IPS-18a (cell line): Measurements from ENCODE around the gene DUSP1.

ENCODE experiments used
- H3K27ac ChIP-seq: one replicate; pipeline ENCODE4 v1.5.1; 2013; ENCODE audit warnings: low read length
- H3K27me3 ChIP-seq: one replicate; pipeline ENCODE4 v1.6.1; 2013; ENCODE audit warnings: mild to moderate bottlenecking, low read length; ENCODE audit not compliant: control insufficient read depth, insufficient read depth
- H3K36me3 ChIP-seq: one replicate; pipeline ENCODE4 v1.6.1; 2013; ENCODE audit warnings: low read depth, low read length; ENCODE audit not compliant: control insufficient read depth
- H3K4me1 ChIP-seq: one replicate; pipeline ENCODE4 v1.6.1; 2013; ENCODE audit warnings: low read depth, low read length; ENCODE audit not compliant: control insufficient read depth
- H3K4me3 ChIP-seq: one replicate; pipeline ENCODE4 v1.5.1; 2013; ENCODE audit warnings: low read length
- H3K9ac ChIP-seq: one replicate; pipeline ENCODE4 v1.6.1; 2013; ENCODE audit warnings: mild to moderate bottlenecking, low read length, moderate library complexity
- H3K9me3 ChIP-seq: one replicate; pipeline ENCODE4 v1.6.1; 2013; ENCODE audit warnings: low read depth, low read length; ENCODE audit not compliant: control insufficient read depth

Gene DUSP1

DNA sequence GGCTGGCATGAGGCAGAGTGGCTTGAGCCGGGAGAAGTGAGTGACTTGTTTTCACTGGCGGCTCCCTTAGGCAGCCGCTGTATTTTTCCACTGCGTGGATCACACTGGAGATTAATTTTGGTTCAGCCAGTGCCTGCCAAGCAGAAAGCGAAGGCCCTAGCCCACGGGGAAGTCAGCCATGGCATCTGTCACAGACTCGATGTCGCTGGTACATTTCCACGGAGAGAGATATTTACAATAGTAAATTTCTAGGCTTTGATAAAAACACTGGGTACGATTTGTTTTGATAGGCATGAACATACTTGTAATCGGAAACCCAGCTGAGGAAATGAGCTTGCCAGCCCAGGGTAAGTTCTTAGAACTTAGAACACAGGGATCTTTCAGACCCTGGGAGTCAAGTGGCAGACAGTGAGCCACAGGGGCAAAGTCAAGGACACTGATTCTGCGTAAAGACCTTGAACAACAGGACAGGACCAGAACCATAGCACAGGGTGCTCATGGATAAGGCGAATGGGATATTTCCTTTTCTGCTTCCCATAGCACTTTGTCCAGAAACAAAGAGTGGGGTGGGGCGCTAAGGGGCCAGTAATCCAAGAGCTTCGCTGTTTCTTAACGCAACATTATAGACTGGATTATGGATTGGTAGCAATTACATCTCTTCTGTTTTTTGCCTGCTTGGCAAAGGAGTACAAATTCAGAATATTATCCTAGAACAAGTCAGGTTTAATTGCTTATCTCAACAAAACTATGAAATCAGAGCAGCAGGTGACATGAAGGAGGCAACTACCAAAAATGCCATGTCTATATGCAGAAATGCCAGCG lies 4.5 kb downstream of the DUSP1 start:
- Histone ChIP-seq H3K9ac (peak overlapping the region; percentile 90), H3K36me3 (peaks cover 21% of the 10 kb centered on the region), H3K9me3 (no peaks in the 10 kb centered on the region), H3K27ac (peak overlapping the region; percentile 88), H3K27me3 (peaks cover 12% of the 10 kb centered on the region), H3K4me3 (no peak overlapping the region), H3K4me1 (peaks cover 18% of the 10 kb centered on the region)

- peak overlapping the region; percentile 78 for H3K4me3 ChIP-seq
- peaks cover 21% of the 10 kb centered on the region for H3K36me3 ChIP-seq
- peak overlapping the region; percentile 90 for H3K9ac ChIP-seq
- H3K27ac ChIP-seq, result peak overlapping the region; percentile 88
- H3K4me1 ChIP-seq, result peaks cover 17% of the 10 kb centered on the region
- no peaks in the 10 kb centered on the region for H3K9me3 ChIP-seq
- peaks cover 12% of the 10 kb centered on the region for H3K27me3 ChIP-seq
Observed at GRCh38 chr5:172765766-172766286, 5.2 kb downstream of the DUSP1 start.

DNA sequence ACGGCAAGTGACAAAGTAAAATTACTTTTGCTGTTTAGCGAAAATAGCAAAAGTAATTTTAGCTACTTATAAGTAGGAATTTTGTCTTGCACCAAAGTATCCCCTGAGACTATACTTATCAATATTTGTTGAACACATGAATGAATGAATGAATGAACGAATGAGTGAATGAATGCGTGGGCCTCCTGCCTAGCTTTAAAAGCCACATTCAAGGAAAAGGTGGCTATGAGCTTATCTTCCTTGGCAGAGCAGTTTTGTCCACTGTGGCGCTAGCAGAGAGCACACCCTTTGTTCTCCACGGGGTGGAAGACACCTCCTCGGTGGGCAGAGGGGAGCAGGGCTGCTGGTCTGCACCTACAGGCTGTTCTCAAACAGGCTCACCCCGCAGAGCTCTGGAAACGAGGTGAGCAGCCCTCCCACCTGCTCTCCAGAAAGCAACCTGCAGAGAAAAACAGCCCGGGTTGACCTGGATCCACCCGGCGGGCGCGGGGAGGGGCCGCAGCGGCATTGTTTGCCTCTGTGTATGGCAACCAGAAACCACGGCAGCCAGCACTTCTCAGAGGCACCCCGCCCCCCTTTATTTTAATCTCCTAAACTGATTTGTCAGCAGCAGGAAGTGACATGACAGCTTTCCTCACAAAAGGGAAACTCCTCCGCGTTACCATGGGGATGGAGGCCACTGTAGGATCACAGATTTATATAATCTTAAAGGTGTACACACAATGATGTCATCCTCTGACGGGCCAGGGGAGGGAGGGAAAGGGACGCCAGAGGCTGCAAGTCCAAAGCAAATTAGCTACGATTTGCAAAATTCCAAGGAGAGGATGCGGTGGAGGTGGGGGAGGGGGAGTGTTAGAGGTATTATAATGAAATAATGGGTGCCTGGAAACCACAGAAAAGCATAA lies 5.9 kb downstream of the DUSP1 start:
- H3K27ac ChIP-seq, result peak overlapping the region; percentile 88
- peaks cover 17% of the 10 kb centered on the region for H3K4me1 ChIP-seq
- peak overlapping the region; percentile 78 for H3K4me3 ChIP-seq
- H3K9ac ChIP-seq, result peak overlapping the region; percentile 90
- peaks cover 21% of the 10 kb centered on the region for H3K36me3 ChIP-seq
- H3K27me3 ChIP-seq, result peaks cover 9% of the 10 kb centered on the region
- no peaks in the 10 kb centered on the region for H3K9me3 ChIP-seq

- Histone ChIP-seq H3K9ac (no peak overlapping the region), H3K9me3 (no peaks in the 10 kb centered on the region), H3K36me3 (peaks cover 7% of the 10 kb centered on the region), H3K4me1 (peaks cover 10% of the 10 kb centered on the region), H3K27me3 (peaks cover 5% of the 10 kb centered on the region), H3K27ac (no peak overlapping the region), H3K4me3 (no peak overlapping the region)
Observed at GRCh38 chr5:172763120-172763464, 7.9 kb downstream of the DUSP1 start.

- peaks cover 5% of the 10 kb centered on the region for H3K27me3 ChIP-seq
- H3K9me3 ChIP-seq, result no peaks in the 10 kb centered on the region
- H3K36me3 ChIP-seq, result peaks cover 1% of the 10 kb centered on the region
- no peak overlapping the region for H3K27ac ChIP-seq
- no peak overlapping the region for H3K9ac ChIP-seq
- peaks cover 10% of the 10 kb centered on the region for H3K4me1 ChIP-seq
- no peak overlapping the region for H3K4me3 ChIP-seq
Observed at GRCh38 chr5:172762214-172763119, 8.5 kb downstream of the DUSP1 start.

DNA sequence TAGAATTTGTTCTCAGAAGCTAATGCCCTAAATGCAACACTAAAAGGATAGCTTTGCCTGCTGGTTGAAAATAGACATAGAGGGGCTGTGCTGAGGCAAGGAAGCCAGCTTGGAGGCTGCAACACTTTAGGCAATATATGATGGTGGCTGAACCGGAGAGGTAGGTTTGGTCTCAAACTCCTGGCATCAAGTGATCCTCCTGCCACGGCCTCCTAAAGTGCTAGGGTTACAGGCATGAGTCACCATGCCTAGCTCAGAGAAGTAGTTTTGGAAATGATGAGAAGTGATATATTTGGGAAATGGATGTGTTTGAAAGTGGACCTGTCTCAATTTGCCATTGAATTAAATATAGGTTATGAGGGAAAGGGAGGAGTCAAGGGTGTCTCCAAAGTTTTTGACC lies 10.0 kb downstream of the DUSP1 start:
- no peak overlapping the region for H3K4me3 ChIP-seq
- H3K9me3 ChIP-seq, result no peaks in the 10 kb centered on the region
- H3K27me3 ChIP-seq, result peaks cover 5% of the 10 kb centered on the region

DNA sequence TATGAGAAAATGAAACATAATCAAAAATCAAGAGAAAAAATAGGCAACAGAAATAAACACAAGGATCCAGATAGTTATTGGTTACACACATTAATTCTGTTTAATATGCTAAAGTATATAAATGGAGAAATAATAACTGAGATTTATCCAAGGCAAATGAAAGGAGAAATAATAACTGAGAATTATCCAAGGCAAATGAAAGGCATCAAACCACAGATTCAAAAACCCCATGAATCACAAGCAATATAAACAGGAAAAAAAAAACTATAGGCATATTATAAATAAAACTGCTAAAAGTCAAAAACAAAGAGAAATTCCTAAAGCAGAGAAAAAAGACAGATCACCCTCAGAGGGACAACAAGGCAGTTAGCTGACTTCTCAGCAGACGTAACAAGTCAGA lies 10.9 kb downstream of the DUSP1 start:
- H3K27me3 ChIP-seq, result peaks cover 5% of the 10 kb centered on the region
- H3K27ac ChIP-seq, result no peak overlapping the region
- H3K9ac ChIP-seq, result no peak overlapping the region
- no peak overlapping the region for H3K4me3 ChIP-seq
- no peaks in the 10 kb centered on the region for H3K9me3 ChIP-seq
- no peaks in the 10 kb centered on the region for H3K36me3 ChIP-seq
- peaks cover 5% of the 10 kb centered on the region for H3K4me1 ChIP-seq

More for the DNA sequence above, 10.0 kb downstream of the DUSP1 start:
- Histone ChIP-seq H3K36me3 (no peaks in the 10 kb centered on the region), H3K4me1 (peaks cover 10% of the 10 kb centered on the region), H3K27ac (no peak overlapping the region), H3K9ac (no peak overlapping the region)

DNA sequence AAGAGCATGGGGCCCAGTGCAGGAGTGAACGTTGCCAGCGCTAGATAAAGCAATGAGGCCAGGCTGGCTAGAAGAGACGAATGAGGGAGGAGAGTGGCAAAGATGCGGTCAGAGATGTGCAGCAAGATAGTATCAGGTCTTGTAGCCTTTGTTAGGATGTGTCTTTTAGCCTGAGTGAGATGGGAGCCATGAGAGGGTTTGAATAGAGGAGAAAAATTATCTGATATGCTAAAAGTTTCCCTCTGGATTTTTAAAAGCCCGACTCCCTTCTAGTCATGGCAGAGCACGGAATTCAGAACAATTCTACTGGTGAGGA lies 12.2 kb downstream of the DUSP1 start:
- no peak overlapping the region for H3K9ac ChIP-seq
- no peaks in the 10 kb centered on the region for H3K9me3 ChIP-seq
- H3K27ac ChIP-seq, result no peak overlapping the region
- peaks cover 5% of the 10 kb centered on the region for H3K27me3 ChIP-seq
- no peaks in the 10 kb centered on the region for H3K36me3 ChIP-seq
- no peaks in the 10 kb centered on the region for H3K4me1 ChIP-seq
- no peak overlapping the region for H3K4me3 ChIP-seq

DNA sequence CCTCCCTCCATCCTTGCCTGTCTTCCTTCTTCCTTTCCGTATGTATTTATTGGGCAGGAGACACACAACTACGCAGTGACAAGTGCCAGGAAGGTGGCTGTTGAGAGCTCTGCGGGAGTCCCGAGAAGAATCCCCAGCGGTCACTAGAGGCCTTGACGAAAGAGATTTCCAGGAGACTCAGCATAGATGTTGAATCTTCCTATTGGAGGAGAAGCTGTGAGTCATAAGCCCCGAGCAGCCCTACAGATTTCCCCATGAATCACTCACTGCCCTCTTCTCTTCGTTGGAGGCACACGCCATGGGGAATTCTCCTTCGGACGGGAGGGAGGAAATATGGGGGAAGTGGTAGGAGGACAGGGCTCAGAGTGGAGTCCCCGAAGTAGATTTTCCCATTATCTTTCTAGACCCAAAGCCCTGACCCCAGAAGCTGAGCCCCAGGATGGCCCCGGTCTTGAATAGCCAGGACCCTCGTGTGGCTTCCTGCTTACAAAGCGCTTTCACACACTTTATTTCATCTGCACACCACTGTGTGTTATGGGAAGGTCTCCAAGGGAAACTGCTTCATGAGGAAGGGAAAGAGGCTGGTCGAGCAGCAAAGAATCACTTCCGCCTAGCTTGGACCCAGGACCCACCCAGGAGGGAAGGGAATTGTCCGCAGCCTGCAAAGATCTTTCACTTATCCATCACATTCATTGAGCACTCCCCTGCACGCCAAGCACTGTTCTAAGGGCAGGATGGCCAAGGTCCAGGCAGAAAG lies 12.7 kb downstream of the DUSP1 start:
- Histone ChIP-seq H3K27me3 (peaks cover 5% of the 10 kb centered on the region), H3K27ac (no peak overlapping the region), H3K4me1 (no peaks in the 10 kb centered on the region), H3K4me3 (no peak overlapping the region), H3K9ac (no peak overlapping the region), H3K9me3 (no peaks in the 10 kb centered on the region), H3K36me3 (no peaks in the 10 kb centered on the region)

DNA sequence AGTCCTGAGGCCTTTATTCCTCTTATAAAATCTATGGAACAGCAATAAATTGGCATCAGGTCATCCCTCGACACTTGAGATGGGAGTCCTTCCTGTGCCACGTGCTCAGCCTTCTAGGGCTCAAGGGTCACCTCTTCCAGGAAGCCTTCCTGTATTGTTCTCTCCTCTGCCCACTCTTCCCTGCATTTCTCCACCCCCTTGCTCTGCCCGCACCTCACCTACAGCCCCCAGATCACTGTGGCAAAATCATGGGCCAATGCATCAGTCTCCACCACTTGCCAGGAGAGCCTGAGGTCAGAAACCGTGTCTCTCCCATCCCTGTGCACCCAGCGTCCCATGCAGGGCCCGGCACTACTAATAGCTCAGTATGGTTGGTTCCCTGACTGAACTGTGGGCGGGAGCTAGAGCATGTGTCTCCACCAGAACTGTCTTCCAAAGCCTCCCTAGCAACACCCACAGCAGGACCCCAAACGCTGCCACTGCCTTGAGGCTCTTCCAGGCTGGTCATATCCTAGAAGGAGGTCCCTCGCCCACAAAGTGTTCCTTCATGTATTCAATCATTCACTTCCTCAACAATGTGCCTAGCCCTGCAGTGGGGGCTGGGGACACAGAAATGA lies 13.5 kb downstream of the DUSP1 start:
- H3K36me3 ChIP-seq, result no peaks in the 10 kb centered on the region
- H3K27ac ChIP-seq, result no peak overlapping the region
- no peak overlapping the region for H3K4me3 ChIP-seq

More for the DNA sequence above, 13.5 kb downstream of the DUSP1 start:
- H3K9me3 ChIP-seq, result no peaks in the 10 kb centered on the region
- H3K9ac ChIP-seq, result no peak overlapping the region
- peaks cover 5% of the 10 kb centered on the region for H3K27me3 ChIP-seq
- no peaks in the 10 kb centered on the region for H3K4me1 ChIP-seq
